SK-N-SH (cell line): ENCODE measurements around the gene FBXO3. TPM values are rescaled to one million over a fixed set of nuclear protein-coding genes. Genes with fewer than 3 reads are reported as not detected.
"Not testable (repeated sequence)": the region's sequence is repeated elsewhere in the genome, so short reads cannot be mapped to it uniquely, and the experiment has no call there.

Experiments used
- CTCF ChIA-PET: fragments of 300-600, 350-600 bp; formaldehyde crosslinking; extraction: SDS; loops from one replicate; lab custom pipeline; 2021; lab: Yijun Ruan, JAX
- POLR2A ChIA-PET: fragments of 350-600 bp; sonication (Branson Sonifier 250); formaldehyde crosslinking; extraction: SDS; loops from one replicate; lab custom pipeline; 2020; ENCODE audit warnings: antibody characterized with exemption, inconsistent platforms; lab: Yijun Ruan, JAX
- DNase-seq: peaks from one replicate; pipeline ENCODE4 v3.0.0; 2012
- H2AFZ ChIP-seq: fragments of 200-600 bp; sonication (generic); 2 replicates; pipeline ENCODE4 v1.8.1; 2016; ENCODE audit warnings: antibody characterized with exemption, mild to moderate bottlenecking, low read depth
- H3F3A ChIP-seq: fragments of 200-600 bp; sonication (generic); replicated peaks from 2 replicates; pipeline ENCODE3; 2016; ENCODE audit warnings: antibody characterized with exemption, mild to moderate bottlenecking; ENCODE audit not compliant: insufficient read depth
- H3K27ac ChIP-seq, 2 experiments: fragments of 200-500 bp in 1 of 2; fragments of 200-600 bp in 1 of 2; sonication (Bioruptor generic) in 1 of 2; sonication (generic), shearing (Covaris generic) in 1 of 2; 2 replicates each; pipeline versions ENCODE4 v1.5.1 to v1.6.1; 2014 to 2016; ENCODE audit warnings: low read depth in 2 of 2, inconsistent platforms in 1 of 2, low read length in 1 of 2, mild to moderate bottlenecking in 1 of 2, mixed read lengths in 1 of 2
- H3K27me3 ChIP-seq: fragments of 200-600 bp; sonication (generic), shearing (Covaris generic); 2 replicates; pipeline ENCODE4 v1.6.1; 2016; ENCODE audit warnings: mixed run types; ENCODE audit not compliant: insufficient read depth
- H3K36me3 ChIP-seq, 2 experiments: fragments of 200-500 bp in 1 of 2; fragments of 200-600 bp in 1 of 2; sonication (Bioruptor generic) in 1 of 2; sonication (generic) in 1 of 2; replicated peaks in 1 of 2; 2 replicates each; pipeline versions ENCODE3 to v1.5.1; 2014 to 2016; ENCODE audit warnings: low read length in 1 of 2, mild to moderate bottlenecking in 1 of 2; ENCODE audit not compliant: insufficient read depth in 2 of 2, control insufficient read depth in 1 of 2
- H3K4me1 ChIP-seq, 2 experiments: fragments of 200-500 bp in 1 of 2; fragments of 200-600 bp in 1 of 2; sonication (Bioruptor generic) in 1 of 2; sonication (generic), shearing (Covaris generic) in 1 of 2; 2 replicates each; pipeline versions ENCODE4 v1.5.1 to v1.6.1; 2014 to 2016; ENCODE audit warnings: low read depth in 1 of 2, low read length in 1 of 2, mixed run types in 1 of 2; ENCODE audit not compliant: insufficient read depth in 2 of 2, control insufficient read depth in 1 of 2
- H3K4me2 ChIP-seq: fragments of 200-600 bp; sonication (generic), shearing (Covaris generic); 2 replicates; pipeline ENCODE4 v1.6.1; 2017; ENCODE audit warnings: mixed run types
- H3K4me3 ChIP-seq, 2 experiments: fragments of 200-500 bp in 1 of 2; fragments of 200-600 bp in 1 of 2; sonication (Bioruptor generic) in 1 of 2; sonication (generic), shearing (Covaris generic) in 1 of 2; 2 replicates each; pipeline versions ENCODE4 v1.5.1 to v1.8.1; 2014 to 2016; ENCODE audit warnings: low read depth in 2 of 2, inconsistent platforms in 1 of 2, low read length in 1 of 2, mild to moderate bottlenecking in 1 of 2, mixed read lengths in 1 of 2, moderate library complexity in 1 of 2
- H3K79me2 ChIP-seq: fragments of 200-600 bp; sonication (generic); 2 replicates; pipeline ENCODE4 v1.8.1; 2017; ENCODE audit warnings: mild to moderate bottlenecking; ENCODE audit not compliant: insufficient read depth
- H3K9ac ChIP-seq: fragments of 200-600 bp; sonication (generic); 2 replicates; pipeline ENCODE4 v1.6.1; 2017; ENCODE audit warnings: mixed run types
- H3K9me2 ChIP-seq: fragments of 200-600 bp; sonication (generic); 2 replicates; pipeline ENCODE4 v1.6.1; 2017; ENCODE audit warnings: mixed run types
- H3K9me3 ChIP-seq: fragments of 200-600 bp; sonication (generic); 2 replicates; pipeline ENCODE4 v1.6.1; 2017; ENCODE audit warnings: mixed run types, mild to moderate bottlenecking, moderate library complexity
- H4K20me1 ChIP-seq: fragments of 200-600 bp; sonication (generic); 2 replicates; pipeline ENCODE4 v1.6.1; 2017; ENCODE audit warnings: mild to moderate bottlenecking, mixed run types; ENCODE audit not compliant: insufficient read depth
- CHD2 ChIP-seq: fragments of 150-350 bp; IDR thresholded peaks from 2 replicates; pipeline ENCODE4 v1.6.1; 2018; ENCODE audit warnings: low read length; ENCODE audit not compliant: partially characterized antibody
- EZH2phosphoT487 ChIP-seq: fragments of 200-600 bp; sonication (generic); IDR thresholded peaks from 2 replicates; pipeline ENCODE4 v1.6.1; 2017; ENCODE audit warnings: low read depth, mixed run types, mild to moderate bottlenecking, antibody characterized with exemption, moderate library complexity, borderline replicate concordance
- FOXJ3 ChIP-seq: sonication (generic); formaldehyde crosslinking; IDR thresholded peaks from 2 replicates; pipeline ENCODE4 v1.5.1; 2020; ENCODE audit warnings: mild to moderate bottlenecking, missing genetic modification reagents
- MAX ChIP-seq: IDR thresholded peaks from 2 replicates; pipeline ENCODE4 v1.4.0; 2012; ENCODE audit warnings: low read depth
- POLR2AphosphoS5 ChIP-seq: IDR thresholded peaks from 2 replicates; pipeline ENCODE4 v1.6.1; 2012; ENCODE audit warnings: low read depth, low read length
- SIN3A ChIP-seq: IDR thresholded peaks from 2 replicates; pipeline ENCODE4 v1.6.1; 2012; ENCODE audit warnings: low read depth, mild to moderate bottlenecking, low read length, moderate library complexity, borderline replicate concordance
- SMC3 ChIP-seq: IDR thresholded peaks from 2 replicates; pipeline ENCODE4 v1.6.1; 2012; ENCODE audit warnings: low read depth, low read length, improper control_type of control experiment
- TAF1 ChIP-seq: IDR thresholded peaks from 2 replicates; pipeline ENCODE4 v1.6.1; 2012; ENCODE audit warnings: low read depth, mild to moderate bottlenecking, low read length, moderate library complexity, borderline replicate concordance
- YY1 ChIP-seq: IDR thresholded peaks from 2 replicates; pipeline ENCODE4 v1.4.0; 2012; ENCODE audit warnings: low read depth, mild to moderate bottlenecking
- WGBS: methylation state at CpG from one replicate; pipeline ENCODE4 v1.1.6; 2017; ENCODE audit warnings: low lambda C conversion rate; 5-methylcytosine and 5-hydroxymethylcytosine counted together
- polyA plus RNA-seq, 3 experiments: library from polyadenylated mRNA; depleted of rRNA; stranded (reverse); fragments of >200 nt; gene quantifications; 2 replicates each; pipeline ENCODE4 v1.2.3, GENCODE V29; 2012
- TF ChIP-seq, protein P1 (sequence below): fragments of 200-600 bp; sonication (generic); IDR thresholded peaks from 2 replicates; pipeline ENCODE4 v1.6.1; 2017; ENCODE audit warnings: antibody characterized with exemption, mild to moderate bottlenecking, moderate library complexity

The FBXO3 gene, protein sequence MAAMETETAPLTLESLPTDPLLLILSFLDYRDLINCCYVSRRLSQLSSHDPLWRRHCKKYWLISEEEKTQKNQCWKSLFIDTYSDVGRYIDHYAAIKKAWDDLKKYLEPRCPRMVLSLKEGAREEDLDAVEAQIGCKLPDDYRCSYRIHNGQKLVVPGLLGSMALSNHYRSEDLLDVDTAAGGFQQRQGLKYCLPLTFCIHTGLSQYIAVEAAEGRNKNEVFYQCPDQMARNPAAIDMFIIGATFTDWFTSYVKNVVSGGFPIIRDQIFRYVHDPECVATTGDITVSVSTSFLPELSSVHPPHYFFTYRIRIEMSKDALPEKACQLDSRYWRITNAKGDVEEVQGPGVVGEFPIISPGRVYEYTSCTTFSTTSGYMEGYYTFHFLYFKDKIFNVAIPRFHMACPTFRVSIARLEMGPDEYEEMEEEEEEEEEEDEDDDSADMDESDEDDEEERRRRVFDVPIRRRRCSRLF
- 17.9 and 27.0 TPM in 2 replicates for polyA plus RNA-seq (2012; rRNA removed)
- 21.6 and 26.1 TPM in 2 replicates for polyA plus RNA-seq (2012; cell fraction: cytosol; rRNA removed)
- polyA plus RNA-seq (2012; cell fraction: nucleus; rRNA removed), result 8.6 and 26.3 TPM in 2 replicates

DNA sequence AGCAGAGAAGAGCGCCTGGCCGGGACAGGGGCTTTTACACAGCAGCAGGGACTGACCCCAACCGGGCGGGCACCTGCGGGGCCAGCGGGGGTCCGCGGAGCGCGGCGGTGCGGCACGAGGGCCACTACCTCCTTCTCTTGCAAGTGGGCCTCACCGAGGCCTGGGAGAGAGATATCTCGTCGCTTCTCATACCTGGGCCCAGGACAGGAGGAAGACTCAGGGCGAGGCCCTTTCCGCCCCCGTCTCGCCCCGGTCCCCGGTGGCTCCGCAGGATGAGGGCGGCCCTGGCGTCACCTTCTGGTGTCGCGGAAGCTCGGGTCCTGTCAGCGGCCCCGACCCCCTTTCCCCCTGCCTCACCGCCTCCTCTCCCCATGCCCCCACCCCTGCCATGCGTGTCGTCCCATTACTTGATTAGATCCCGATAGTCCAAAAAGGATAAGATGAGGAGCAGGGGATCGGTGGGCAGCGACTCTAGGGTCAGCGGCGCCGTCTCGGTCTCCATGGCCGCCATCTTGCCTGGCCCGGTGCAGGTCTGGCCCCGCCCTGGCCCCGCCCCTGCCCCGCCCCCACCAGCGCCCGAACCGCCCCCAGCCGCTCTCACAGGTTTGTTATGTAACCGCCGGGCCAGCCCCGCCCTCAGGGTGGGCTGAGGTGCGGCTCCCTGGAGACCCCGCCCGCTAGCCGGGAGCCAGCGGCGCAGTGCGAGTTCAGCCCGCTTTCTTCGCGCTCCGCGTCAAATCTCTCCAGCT lies at the start of gene FBXO3:
Gene FBXO3, minus strand, starts transcription at position 534 of the 749 bp plus-strand sequence. Its CDS starts 23 bp downstream, at position 511.
- TF ChIP-seq SIN3A (no peak; the same call in 1 of the 2 replicates), TAF1 (peak; percentile 59), EZH2phosphoT487 (no peak), MAX (peak; percentile 24; the same call in 1 of the 2 replicates), YY1 (peak; percentile 85), FOXJ3 (CRISPR knock-in tag) (no peak), SMC3 (no peak), CHD2 (peak; percentile 9), POLR2AphosphoS5 (peak; percentile 84)
- TF ChIP-seq, protein P1, sequence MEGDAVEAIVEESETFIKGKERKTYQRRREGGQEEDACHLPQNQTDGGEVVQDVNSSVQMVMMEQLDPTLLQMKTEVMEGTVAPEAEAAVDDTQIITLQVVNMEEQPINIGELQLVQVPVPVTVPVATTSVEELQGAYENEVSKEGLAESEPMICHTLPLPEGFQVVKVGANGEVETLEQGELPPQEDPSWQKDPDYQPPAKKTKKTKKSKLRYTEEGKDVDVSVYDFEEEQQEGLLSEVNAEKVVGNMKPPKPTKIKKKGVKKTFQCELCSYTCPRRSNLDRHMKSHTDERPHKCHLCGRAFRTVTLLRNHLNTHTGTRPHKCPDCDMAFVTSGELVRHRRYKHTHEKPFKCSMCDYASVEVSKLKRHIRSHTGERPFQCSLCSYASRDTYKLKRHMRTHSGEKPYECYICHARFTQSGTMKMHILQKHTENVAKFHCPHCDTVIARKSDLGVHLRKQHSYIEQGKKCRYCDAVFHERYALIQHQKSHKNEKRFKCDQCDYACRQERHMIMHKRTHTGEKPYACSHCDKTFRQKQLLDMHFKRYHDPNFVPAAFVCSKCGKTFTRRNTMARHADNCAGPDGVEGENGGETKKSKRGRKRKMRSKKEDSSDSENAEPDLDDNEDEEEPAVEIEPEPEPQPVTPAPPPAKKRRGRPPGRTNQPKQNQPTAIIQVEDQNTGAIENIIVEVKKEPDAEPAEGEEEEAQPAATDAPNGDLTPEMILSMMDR, result no peak
- no peaks in the 10 kb centered on the region for H3K9me2 ChIP-seq
- H3K4me2 ChIP-seq, result peak within 1 kb of the TSS; percentile 96
- peak within 1 kb of the TSS; percentile 59 to 74; a peak in 3 of 4 replicates for H3K27ac ChIP-seq
- peak within 1 kb of the TSS; percentile 78 for H3K9ac ChIP-seq
- ChIA-PET CTCF (interaction anchor here (0.6 to 3.2 kb wide), 6 partner anchors 13 to 62 kb away, joined by 3 to 14 read pairs (median 4); no protein-coding TSS in a partner anchor), POLR2A (interaction anchor here (0.9 kb wide), 1 partner anchor 13 kb away, joined by 3 read pairs; no protein-coding TSS in a partner anchor)
- H2AFZ ChIP-seq, result peak within 1 kb of the TSS; percentile 97
- H3K36me3 ChIP-seq, result peaks cover 6 to 12% of the 10 kb centered on the region in 2 experiments
- H3K79me2 ChIP-seq, result peaks cover 40% of the 10 kb centered on the region
- 0% methylated on average over 4 of the region's 64 CpGs for WGBS
- H3K4me3 ChIP-seq, result peak within 1 kb of the TSS; percentile 83 to 93
- H3K9me3 ChIP-seq, result no peaks in the 10 kb centered on the region
- DNase-seq, result peak; percentile 98
- H3K4me1 ChIP-seq, result peaks cover 29 to 38% of the 10 kb centered on the region in 2 experiments; a peak in 3 of 4 replicates
- no peaks in the 10 kb centered on the region for H3F3A ChIP-seq
- peaks cover 8% of the 10 kb centered on the region for H4K20me1 ChIP-seq
- H3K27me3 ChIP-seq, result no peaks in the 10 kb centered on the region

DNA sequence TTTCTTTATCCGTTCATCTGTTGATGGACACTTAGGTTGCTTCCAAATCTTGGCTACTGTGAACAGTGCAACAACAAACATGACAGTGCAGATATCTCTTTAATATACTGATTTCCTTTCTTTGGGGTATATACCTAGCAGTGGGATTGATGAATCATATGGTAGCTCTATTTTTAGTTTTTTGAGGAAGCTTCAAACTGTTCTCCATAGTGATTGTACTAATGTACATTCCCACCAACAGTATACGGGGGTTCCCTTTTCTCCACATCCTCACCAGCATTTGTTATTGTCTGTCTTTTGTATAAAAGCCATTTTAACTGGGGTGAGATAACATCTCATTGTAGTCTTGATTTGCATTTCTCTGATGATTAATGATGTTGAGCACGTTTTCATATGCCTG lies 48.7 kb upstream of the FBXO3 start:
- H3K4me1 ChIP-seq, H3K9me2 ChIP-seq, H3K79me2 ChIP-seq, H3K4me3 ChIP-seq, H3K4me2 ChIP-seq, H3K9me3 ChIP-seq, H2AFZ ChIP-seq, H3F3A ChIP-seq, H3K27ac ChIP-seq, POLR2A ChIA-PET, H4K20me1 ChIP-seq, DNase-seq, H3K36me3 ChIP-seq, H3K9ac ChIP-seq: not testable (repeated sequence)
- CTCF ChIA-PET, result interaction anchor here (0.6 to 10.2 kb wide), 2 partner anchors 15 to 129 kb away, joined by 3 to 213 read pairs; no protein-coding TSS in a partner anchor
- WGBS, result 32% methylated on average over 3 of the region's 3 CpGs
- H3K27me3 ChIP-seq, result peaks cover 20% of the 10 kb centered on the region
